ENCODE data around the gene ARMC7. TPM values are rescaled to one million over a fixed set of nuclear protein-coding genes. Genes with fewer than 3 reads are reported as not detected.

Gene ARMC7
- total and polyA plus RNA-seq, 10 donors, result 7.8 to 19.2 (median 14.4) TPM

GRCh38 chr17:75098861-75099260 lies 10.9 kb upstream of the ARMC7 start:
- no peak for DNase-seq
- H3K4me1 ChIP-seq, result peaks cover 0 to 49% (median 21%) of the 10 kb centered on the region in 6 donors
- intact Hi-C loops (cut with DNase I; ENCODE audit: low total_unique reads), result no loop called here
- peaks cover 0 to 55% (median 12%) of the 10 kb centered on the region in 6 donors for H3K36me3 ChIP-seq
- TF ChIP-seq POLR2AphosphoS5 (IDR thresholded peaks at IDR 0.05), result no peak
- TF ChIP-seq POLR2A (IDR thresholded peaks at IDR 0.05), result no peak
- no peak for TF ChIP-seq CTCF (IDR thresholded peaks at IDR 0.05 in 8 of 11, conservative IDR thresholded peaks at IDR 0.05 in 3 of 11)
- no peaks in the 10 kb centered on the region for H3K9me3 ChIP-seq
- WGBS, 5 donors, result 81 to 92% (median 88%) methylated on average over 7 of the region's 7 CpGs
- H3K27me3 ChIP-seq (replicated peaks in 1 of 7), result no peaks in the 10 kb centered on the region
- no peak overlapping the region for H3K27ac ChIP-seq
- H3K4me3 ChIP-seq, result no peak overlapping the region

GRCh38 chr17:75099881-75100595 lies 9.7 kb upstream of the ARMC7 start:
- TF ChIP-seq POLR2AphosphoS5 (IDR thresholded peaks at IDR 0.05) (peak in 1 of 3 donors; percentile 17), CTCF (IDR thresholded peaks at IDR 0.05 in 8 of 11, conservative IDR thresholded peaks at IDR 0.05 in 3 of 11) (no peak), POLR2A (IDR thresholded peaks at IDR 0.05) (no peak)
- 95 to 99% (median 97%) methylated on average over 23 to 31 of the region's 31 CpGs for WGBS, 5 donors
- intact Hi-C loops (cut with DNase I; ENCODE audit: low total_unique reads), result no loop called here

GRCh38 chr17:75102385-75102821 lies 7.4 kb upstream of the ARMC7 start:
- WGBS, 5 donors, result 36 to 55% (median 43%) methylated on average over 12 of the region's 12 CpGs
- DNase-seq, result no peak
- H3K27me3 ChIP-seq (replicated peaks in 1 of 7), result no peaks in the 10 kb centered on the region
- H3K4me1 ChIP-seq, result peaks cover 0 to 24% (median 6%) of the 10 kb centered on the region in 6 donors
- no peaks in the 10 kb centered on the region for H3K9me3 ChIP-seq
- peak overlapping the region in 1 of 8 donors; percentile 18 for H3K27ac ChIP-seq
- no peak overlapping the region for H3K4me3 ChIP-seq
- H3K36me3 ChIP-seq, result peaks cover 0 to 62% (median 12%) of the 10 kb centered on the region in 6 donors
- intact Hi-C loops (cut with DNase I; ENCODE audit: low total_unique reads), result no loop called here
- TF ChIP-seq POLR2A (IDR thresholded peaks at IDR 0.05), result no peak
- peak in 1 of 3 donors; percentile 27 for TF ChIP-seq POLR2AphosphoS5 (IDR thresholded peaks at IDR 0.05)

More at GRCh38 chr17:75099881-75100595, 9.7 kb upstream of the ARMC7 start:
- no peaks in the 10 kb centered on the region for H3K27me3 ChIP-seq (replicated peaks in 1 of 7)
- H3K9me3 ChIP-seq, result no peaks in the 10 kb centered on the region
- DNase-seq, result no peak
- H3K36me3 ChIP-seq, result peaks cover 0 to 57% (median 12%) of the 10 kb centered on the region in 6 donors
- no peak overlapping the region for H3K27ac ChIP-seq
- peaks cover 0 to 41% (median 18%) of the 10 kb centered on the region in 6 donors for H3K4me1 ChIP-seq
- H3K4me3 ChIP-seq, result no peak overlapping the region

- intact Hi-C loops (cut with DNase I; ENCODE audit: low total_unique reads), result no loop called here
- Histone ChIP-seq H3K27me3 (replicated peaks in 1 of 7) (no peaks in the 10 kb centered on the region), H3K36me3 (peaks cover 0 to 47% (median 10%) of the 10 kb centered on the region in 6 donors), H3K27ac (no peak overlapping the region), H3K9me3 (no peaks in the 10 kb centered on the region), H3K4me3 (no peak overlapping the region), H3K4me1 (peaks cover 3 to 28% (median 9%) of the 10 kb centered on the region in 6 donors)
- WGBS, 5 donors, result 89 to 97% (median 93%) methylated on average over 13 to 14 of the region's 14 CpGs
- TF ChIP-seq POLR2A (IDR thresholded peaks at IDR 0.05) (no peak), CTCF (IDR thresholded peaks at IDR 0.05 in 8 of 11, conservative IDR thresholded peaks at IDR 0.05 in 3 of 11) (no peak), POLR2AphosphoS5 (IDR thresholded peaks at IDR 0.05) (no peak)
- no peak for DNase-seq
Observed at GRCh38 chr17:75103601-75104554, 5.9 kb upstream of the ARMC7 start.

Measured in spleen (tissue), 11 donors.